DOHH2 (cell line): ENCODE results near the gene ZNF785.

Experiments used
- CTCF ChIP-seq: fragments of 200-600 bp; sonication (generic); IDR thresholded peaks from one replicate; pipeline ENCODE4 v1.5.1; 2014; ENCODE audit warnings: antibody characterized with exemption, mild to moderate bottlenecking, low read depth, low read length; ENCODE audit not compliant: poor library complexity, severe bottlenecking
- EZH2phosphoT487 ChIP-seq: fragments of 200-600 bp; sonication (generic); IDR thresholded peaks from 2 replicates; pipeline ENCODE4 v1.6.1; 2017; ENCODE audit warnings: borderline replicate concordance, mild to moderate bottlenecking, antibody characterized with exemption, low read length, moderate library complexity, mixed read lengths

GRCh38 chr16:30567160-30567990 is 18.1 kb downstream of the ZNF785 start:
- TF ChIP-seq CTCF (no peak), EZH2phosphoT487 (no peak)
